ENCODE data around the gene ASIC4. TPM values are rescaled to one million over a fixed set of nuclear protein-coding genes. Genes with fewer than 3 reads are reported as not detected.

ASIC4 gene
- total and polyA plus RNA-seq, 2 of the 8 experiments (the other 6 are each of a cell fraction or from before 2014, with no cell fraction given) = 0.12 to 0.22 TPM

GRCh38 chr2:219512524-219513216, 1.6 kb upstream of the ASIC4 start:
- Histone ChIP-seq H2BK5ac (ENCODE audit: low read depth, low read length) (no peak overlapping the region; the same call in 1 of the 2 replicates), H2BK120ac (replicated peaks; ENCODE audit: low read depth, low read length) (peak overlapping the region; percentile 33), H3K14ac (ENCODE audit: insufficient read length) (no peak overlapping the region), H3K4me1 (replicated peaks in 1 of 4; ENCODE audit: control insufficient read depth in 3 of 4, insufficient read depth in 4 of 4, low read length in 3 of 4) (peaks cover 4 to 57% (median 48%) of the 10 kb centered on the region in 4 experiments), H4K20me1 (replicated peaks in 1 of 2; ENCODE audit: control insufficient read depth in 1 of 2, insufficient read depth in 2 of 2, low read length in 2 of 2) (peaks cover 2 to 5% of the 10 kb centered on the region in 2 experiments), H2BK15ac (ENCODE audit: low read length) (no peak overlapping the region), H2AFZ (ENCODE audit: low read length) (no peak overlapping the region), H3K36me3 (ENCODE audit: control insufficient read depth in 2 of 4, insufficient read depth in 4 of 4, low read length in 3 of 4) (no peaks in the 10 kb centered on the region), H3K79me2 (ENCODE audit: control insufficient read depth in 1 of 2, insufficient read depth in 2 of 2, low read length in 2 of 2) (no peaks in the 10 kb centered on the region), H4K5ac (ENCODE audit: insufficient read length, low read depth, low read length) (no peak overlapping the region), H3K18ac (ENCODE audit: extremely low read depth, low read length) (peak overlapping the region; percentile 71; the same call in 1 of the 2 replicates), H3K9me3 (ENCODE audit: insufficient read depth in 2 of 2, low read depth in 1 of 2, low read length in 1 of 2) (no peaks in the 10 kb centered on the region), H3K27me3 (replicated peaks in 1 of 4; ENCODE audit: control insufficient read depth in 3 of 4, extremely low read depth in 1 of 4, insufficient read depth in 3 of 4, low read length in 3 of 4) (peaks cover 2 to 49% (median 46%) of the 10 kb centered on the region in 4 experiments), H2BK20ac (ENCODE audit: low read length) (no peak overlapping the region), H4K91ac (replicated peaks; ENCODE audit: insufficient read length, low read length) (peak overlapping the region; percentile 72), H3K23ac (ENCODE audit: insufficient read length) (no peak overlapping the region), H2BK12ac (ENCODE audit: low read depth, low read length) (peak overlapping the region; percentile 75; the same call in 1 of the 2 replicates), H3K9ac (replicated peaks in 1 of 4; ENCODE audit: extremely low read depth in 1 of 4, low read depth in 3 of 4, low read length in 3 of 4) (no peak overlapping the region), H2AK5ac (ENCODE audit: low read depth, low read length) (no peak overlapping the region), H3K56ac (replicated peaks; ENCODE audit: insufficient read length, low read depth, low read length) (no peak overlapping the region), H3K79me1 (ENCODE audit: low read depth, low read length) (no peaks in the 10 kb centered on the region), H4K8ac (ENCODE audit: extremely low read depth, insufficient read depth, low read length) (no peak overlapping the region; the same call in 1 of the 2 replicates), H3K4me3 (ENCODE audit: extremely low read depth in 1 of 4, insufficient read depth in 2 of 4, low read depth in 3 of 4, low read length in 4 of 4) (no peak overlapping the region), H3K4me2 (ENCODE audit: insufficient read depth in 1 of 2, low read depth in 2 of 2, low read length in 2 of 2) (peak overlapping the region in 1 of 2 experiments; percentile 40; a peak in 2 of 4 replicates), H3K4ac (replicated peaks; ENCODE audit: insufficient read length, low read depth, low read length) (no peak overlapping the region), H3K27ac (ENCODE audit: low read depth, low read length) (no peak overlapping the region), H3K23me2 (ENCODE audit: low read depth, low read length) (peaks cover 9% of the 10 kb centered on the region)
- FAIRE-seq (no peak), DNase-seq (ENCODE audit: low read depth in 1 of 2, low spot score in 2 of 2) (no peak)
- CTCF ChIA-PET (ENCODE audit: partially characterized antibody) = interaction anchor here (0.6 to 113.1 kb wide), 7 partner anchors 9 to 110 kb away, joined by 3 to 7248 read pairs (median 18); partner anchors contain the start of genes CHPF, DES, GMPPA and SPEG
- POLR2A ChIA-PET (ENCODE audit: partially characterized antibody) = interaction anchor here (0.5 to 11.0 kb wide), 4 partner anchors 11 to 82 kb away, joined by 3 to 216 read pairs (median 4); partner anchors contain the start of gene GMPPA
- WGBS, 2 experiments (ENCODE audit: extremely low coverage in 1 of 2, insufficient coverage in 1 of 2, insufficient read length in 1 of 2, insufficient replicate concordance in 2 of 2, low coverage in 1 of 2, low lambda C conversion rate in 2 of 2, missing lambda C conversion rate in 1 of 2) = 52% methylated on average over 13 of the region's 16 CpGs; no CpG with 5 or more reads in 1 of the 2 experiments
- TF ChIP-seq KDM5A (IDR thresholded peaks at IDR 0.05; ENCODE audit: low read length) (no peak), MAX (IDR thresholded peaks at IDR 0.05) (no peak), CHD2 (IDR thresholded peaks at IDR 0.05; ENCODE audit: low read length) (no peak), E2F6 (IDR thresholded peaks at IDR 0.05) (no peak), CBX5 (IDR thresholded peaks at IDR 0.05; ENCODE audit: low read depth, low read length) (no peak), ATF2 (IDR thresholded peaks at IDR 0.05; ENCODE audit: low read length) (no peak), EP300 (IDR thresholded peaks at IDR 0.05; ENCODE audit: borderline replicate concordance in 1 of 2, low read depth in 2 of 2, low read length in 2 of 2) (no peak), YY1 (IDR thresholded peaks at IDR 0.05; ENCODE audit: low read depth, low read length) (no peak), JUND (IDR thresholded peaks at IDR 0.05; ENCODE audit: low read length) (no peak)
